ENCODE data around the gene EPB41L3.

Gene EPB41L3

GRCh38 chr18:5369513-5369912, 174.3 kb downstream of the EPB41L3 start:
- Histone ChIP-seq H3K9me3 (ENCODE audit: control insufficient read depth, insufficient read depth, low read depth, low read length) (no peaks in the 10 kb centered on the region), H3K36me3 (ENCODE audit: control insufficient read depth in 2 of 2, insufficient read depth in 1 of 2, low read length in 2 of 2) (no peaks in the 10 kb centered on the region), H3K4me3 (ENCODE audit: low read depth, low read length) (no peak overlapping the region), H3K4me1 (ENCODE audit: control insufficient read depth, insufficient read depth, low read length) (no peaks in the 10 kb centered on the region), H3K27ac (ENCODE audit: extremely low read depth, low read depth, low read length) (no peak overlapping the region)
- ChIA-PET CTCF (no interaction called here), POLR2A (no interaction called here)
- TF ChIP-seq ZNF530 (tag by site-specific recombination; IDR thresholded peaks at IDR 0.05; ENCODE audit: low read depth) = no peak
- TF ChIP-seq, protein P1, sequence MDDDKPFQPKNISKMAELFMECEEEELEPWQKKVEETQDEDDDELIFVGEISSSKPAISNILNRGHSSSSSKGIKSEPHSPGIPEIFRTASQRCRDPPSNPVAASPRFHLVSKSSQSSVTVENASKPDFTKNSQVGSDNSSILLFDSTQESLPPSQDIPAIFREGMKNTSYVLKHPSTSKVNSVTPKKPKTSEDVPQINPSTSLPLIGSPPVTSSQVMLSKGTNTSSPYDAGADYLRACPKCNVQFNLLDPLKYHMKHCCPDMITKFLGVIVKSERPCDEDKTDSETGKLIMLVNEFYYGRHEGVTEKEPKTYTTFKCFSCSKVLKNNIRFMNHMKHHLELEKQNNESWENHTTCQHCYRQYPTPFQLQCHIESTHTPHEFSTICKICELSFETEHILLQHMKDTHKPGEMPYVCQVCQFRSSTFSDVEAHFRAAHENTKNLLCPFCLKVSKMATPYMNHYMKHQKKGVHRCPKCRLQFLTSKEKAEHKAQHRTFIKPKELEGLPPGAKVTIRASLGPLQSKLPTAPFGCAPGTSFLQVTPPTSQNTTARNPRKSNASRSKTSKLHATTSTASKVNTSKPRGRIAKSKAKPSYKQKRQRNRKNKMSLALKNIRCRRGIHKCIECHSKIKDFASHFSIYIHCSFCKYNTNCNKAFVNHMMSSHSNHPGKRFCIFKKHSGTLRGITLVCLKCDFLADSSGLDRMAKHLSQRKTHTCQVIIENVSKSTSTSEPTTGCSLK (tag by site-specific recombination; IDR thresholded peaks at IDR 0.05) = no peak

GRCh38 chr18:5365443-5365842, 178.4 kb downstream of the EPB41L3 start:
- H3K36me3 ChIP-seq (ENCODE audit: control insufficient read depth in 2 of 2, insufficient read depth in 1 of 2, low read length in 2 of 2) = no peaks in the 10 kb centered on the region
- no peak overlapping the region for H3K4me3 ChIP-seq (ENCODE audit: low read depth, low read length)
- CTCF ChIA-PET = no interaction called here
- H3K4me1 ChIP-seq (ENCODE audit: control insufficient read depth, insufficient read depth, low read length) = no peaks in the 10 kb centered on the region
- no peaks in the 10 kb centered on the region for H3K9me3 ChIP-seq (ENCODE audit: control insufficient read depth, insufficient read depth, low read depth, low read length)
- no peak overlapping the region for H3K27ac ChIP-seq (ENCODE audit: extremely low read depth, low read depth, low read length)
- TF ChIP-seq BCL11B (tag by site-specific recombination; IDR thresholded peaks at IDR 0.05; ENCODE audit: low read depth) (no peak), HIC1 (tag by site-specific recombination; IDR thresholded peaks at IDR 0.05) (no peak), PRDM2 (tag by site-specific recombination; IDR thresholded peaks at IDR 0.05; ENCODE audit: borderline replicate concordance) (no peak), ZNF404 (tag by site-specific recombination; IDR thresholded peaks at IDR 0.05) (no peak), ZNF677 (tag by site-specific recombination; IDR thresholded peaks at IDR 0.05) (no peak), GLIS1 (tag by site-specific recombination; IDR thresholded peaks at IDR 0.05) (no peak), ZNF354C (tag by site-specific recombination; IDR thresholded peaks at IDR 0.05; ENCODE audit: borderline replicate concordance, low read depth) (no peak)
- POLR2A ChIA-PET = no interaction called here

DNA sequence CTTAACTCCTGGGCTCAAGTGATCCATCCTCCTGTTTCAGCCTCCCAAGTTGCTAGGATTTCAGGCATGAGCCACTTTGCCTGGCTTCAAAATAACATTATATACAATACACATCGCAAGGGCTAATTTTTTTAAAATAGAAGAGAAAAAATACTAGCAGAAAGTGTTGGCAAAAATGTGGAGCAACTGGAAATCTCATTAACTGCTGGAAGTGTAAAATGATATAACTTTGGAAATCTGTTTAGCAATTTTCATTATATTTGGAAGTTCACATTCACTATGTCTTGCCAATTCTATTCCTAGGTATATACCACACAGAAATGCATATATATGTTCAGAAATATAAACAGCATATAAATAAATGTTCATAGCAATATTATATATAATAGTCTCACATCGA, 193.2 kb downstream of the EPB41L3 start:
- ChIA-PET POLR2A (no interaction called here), CTCF (interaction anchor here (0.7 kb wide), 1 partner anchor 151 kb away, joined by 3 read pairs; no protein-coding TSS in a partner anchor)
- H3K4me3 ChIP-seq (ENCODE audit: low read depth, low read length) = no peak overlapping the region
- no peak overlapping the region for H3K27ac ChIP-seq (ENCODE audit: extremely low read depth, low read depth, low read length)
- no peaks in the 10 kb centered on the region for H3K9me3 ChIP-seq (ENCODE audit: control insufficient read depth, insufficient read depth, low read depth, low read length)
- no peaks in the 10 kb centered on the region for H3K4me1 ChIP-seq (ENCODE audit: control insufficient read depth, insufficient read depth, low read length)
- no peaks in the 10 kb centered on the region for H3K36me3 ChIP-seq (ENCODE audit: control insufficient read depth in 2 of 2, insufficient read depth in 1 of 2, low read length in 2 of 2)
- TF ChIP-seq ZNF768 (tag by site-specific recombination; IDR thresholded peaks at IDR 0.05) (no peak), EGR2 (tag by site-specific recombination; IDR thresholded peaks at IDR 0.05; ENCODE audit: low read depth) (no peak), ZNF274 (IDR thresholded peaks at IDR 0.05; ENCODE audit: low read length) (no peak), ZNF274 (tag by site-specific recombination; IDR thresholded peaks at IDR 0.05; ENCODE audit: borderline replicate concordance) (no peak), TCF7L2 (IDR thresholded peaks at IDR 0.05; ENCODE audit: borderline replicate concordance, low read depth, low read length) (no peak), ZNF37A (tag by site-specific recombination; IDR thresholded peaks at IDR 0.05) (no peak), KLF1 (tag by site-specific recombination; IDR thresholded peaks at IDR 0.05) (no peak), ZNF776 (tag by site-specific recombination; IDR thresholded peaks at IDR 0.05; ENCODE audit: borderline replicate concordance) (no peak), ZNF248 (tag by site-specific recombination; IDR thresholded peaks at IDR 0.05) (no peak), ZBTB21 (tag by site-specific recombination; IDR thresholded peaks at IDR 0.05) (no peak), OSR2 (tag by site-specific recombination; IDR thresholded peaks at IDR 0.05) (no peak), HOXC10 (CRISPR knock-in tag; IDR thresholded peaks at IDR 0.05) (no peak)
- TF ChIP-seq, protein P2, sequence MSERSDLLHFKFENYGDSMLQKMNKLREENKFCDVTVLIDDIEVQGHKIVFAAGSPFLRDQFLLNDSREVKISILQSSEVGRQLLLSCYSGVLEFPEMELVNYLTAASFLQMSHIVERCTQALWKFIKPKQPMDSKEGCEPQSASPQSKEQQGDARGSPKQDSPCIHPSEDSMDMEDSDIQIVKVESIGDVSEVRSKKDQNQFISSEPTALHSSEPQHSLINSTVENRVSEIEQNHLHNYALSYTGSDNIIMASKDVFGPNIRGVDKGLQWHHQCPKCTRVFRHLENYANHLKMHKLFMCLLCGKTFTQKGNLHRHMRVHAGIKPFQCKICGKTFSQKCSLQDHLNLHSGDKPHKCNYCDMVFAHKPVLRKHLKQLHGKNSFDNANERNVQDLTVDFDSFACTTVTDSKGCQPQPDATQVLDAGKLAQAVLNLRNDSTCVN (tag by site-specific recombination; optimal IDR thresholded peaks at IDR 0.05) = no peak
